ENCODE data around the gene ALPK1.
"Not testable (repeated sequence)": the region's sequence is repeated elsewhere in the genome, so short reads cannot be mapped to it uniquely, and the experiment has no call there.

ALPK1 gene

DNA sequence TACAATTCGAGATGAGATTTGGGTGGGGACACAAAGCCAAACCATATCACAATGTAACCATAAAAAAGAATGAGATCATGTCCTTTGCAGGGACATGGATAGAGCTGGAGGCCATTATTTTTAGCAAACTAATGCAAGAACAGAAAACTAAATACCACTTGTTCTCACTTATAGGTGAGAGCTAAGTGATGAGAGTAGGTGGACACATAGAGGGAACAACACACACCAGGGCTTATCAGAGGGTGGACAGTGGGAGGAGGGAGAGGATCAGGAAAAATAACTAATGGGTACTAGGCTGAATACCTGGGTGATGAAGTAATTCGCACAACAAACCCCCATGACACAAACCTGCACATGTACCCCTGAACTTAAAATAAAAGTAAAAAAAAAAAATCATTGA is 145.1 kb downstream of the ALPK1 start:
- H3K4me3 ChIP-seq (ENCODE audit: low read length); H3K9me3 ChIP-seq (replicated peaks; ENCODE audit: low read length); H3K27me3 ChIP-seq (ENCODE audit: control insufficient read depth, insufficient read depth, low read length); H3K9ac ChIP-seq (ENCODE audit: low read depth, low read length); H3K36me3 ChIP-seq (ENCODE audit: insufficient read depth, low read length); H3K4me2 ChIP-seq (ENCODE audit: low read length); H3K4me1 ChIP-seq (ENCODE audit: control insufficient read depth, insufficient read depth, low read length): not testable (repeated sequence)

DNA sequence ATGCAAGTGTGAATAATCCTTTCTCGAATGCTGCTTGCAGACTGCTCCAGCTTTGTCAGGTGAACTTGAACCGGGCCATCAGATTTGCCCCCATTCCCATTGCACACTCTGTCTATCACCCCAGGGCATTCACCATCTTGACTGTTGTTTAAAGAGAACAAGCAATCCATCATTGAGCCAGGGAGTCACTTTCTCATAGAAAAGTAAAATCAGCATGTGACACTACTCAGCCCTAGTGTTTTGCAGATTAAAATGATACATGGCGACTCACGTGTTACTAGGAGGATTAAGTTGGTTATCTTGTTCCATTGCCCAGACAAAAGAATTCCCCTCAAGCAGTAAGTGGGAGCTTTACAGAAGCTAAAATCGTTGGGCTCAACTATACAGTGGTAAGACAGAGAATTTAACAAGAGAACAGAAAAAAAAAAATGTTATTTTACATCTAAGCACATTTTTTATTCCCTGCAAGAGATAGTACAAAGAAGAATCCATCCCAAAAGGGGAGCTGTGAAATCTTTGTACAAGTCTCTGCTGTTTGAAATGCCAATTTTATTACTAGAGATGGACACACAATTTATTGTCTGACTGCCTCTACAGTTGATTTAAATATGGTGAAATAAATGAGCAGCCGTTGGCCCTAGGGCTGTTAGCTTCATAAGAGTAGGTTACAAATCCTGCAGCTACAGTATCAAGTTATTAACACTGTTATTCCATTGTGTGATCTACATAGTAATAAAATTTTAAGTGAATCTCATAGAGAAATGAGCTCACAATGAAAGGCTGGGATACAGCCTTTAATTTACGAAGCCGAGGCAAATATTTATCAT is 151.3 kb downstream of the ALPK1 start:
- Histone ChIP-seq H3K4me3 (ENCODE audit: low read length) (no peak overlapping the region), H3K4me1 (ENCODE audit: control insufficient read depth, insufficient read depth, low read length) (no peaks in the 10 kb centered on the region), H3K9me3 (replicated peaks; ENCODE audit: low read length) (no peaks in the 10 kb centered on the region), H3K27me3 (ENCODE audit: control insufficient read depth, insufficient read depth, low read length) (no peaks in the 10 kb centered on the region), H3K9ac (ENCODE audit: low read depth, low read length) (no peak overlapping the region), H3K4me2 (ENCODE audit: low read length) (no peak overlapping the region), H3K36me3 (ENCODE audit: insufficient read depth, low read length) (no peaks in the 10 kb centered on the region)

DNA sequence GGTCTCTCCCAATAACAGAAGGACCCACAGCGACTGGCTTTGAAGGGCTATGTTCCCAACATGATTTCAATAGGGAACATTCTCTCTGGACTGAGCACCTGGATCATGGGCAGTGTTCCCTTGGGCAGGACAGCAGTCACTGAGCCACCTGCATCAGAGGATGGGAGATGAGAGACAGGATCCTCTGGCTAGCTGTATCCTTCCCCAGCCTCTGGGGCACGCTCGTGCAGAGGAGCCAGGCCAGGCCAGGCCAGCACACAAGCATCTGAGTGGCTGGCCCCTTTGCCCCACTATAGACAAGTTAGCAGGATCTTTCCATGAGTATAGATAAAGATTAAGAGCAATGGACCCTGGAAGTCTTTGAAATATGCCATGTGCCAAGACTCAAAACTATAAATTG is 152.5 kb downstream of the ALPK1 start:
- no peaks in the 10 kb centered on the region for H3K27me3 ChIP-seq (ENCODE audit: control insufficient read depth, insufficient read depth, low read length)
- H3K9ac ChIP-seq (ENCODE audit: low read depth, low read length) = no peak overlapping the region

DNA sequence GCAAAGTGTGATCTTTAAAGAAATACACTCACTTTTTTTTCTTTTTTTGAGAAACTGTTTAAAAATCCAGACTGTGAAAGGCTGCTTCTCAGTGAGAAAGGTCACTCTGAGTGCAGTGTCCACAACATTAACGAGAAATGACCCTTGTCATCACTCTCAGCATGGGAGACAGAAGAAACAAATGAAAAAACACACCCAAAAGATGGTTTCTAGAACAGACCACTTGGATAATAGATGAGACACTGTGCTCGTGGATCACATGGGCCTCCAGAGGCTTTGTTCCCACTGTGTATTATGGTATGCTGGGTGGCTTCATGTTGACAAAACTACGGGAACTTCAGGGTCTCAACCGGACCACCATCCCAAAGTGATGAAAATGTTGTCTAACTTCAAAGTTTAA is 153.9 kb downstream of the ALPK1 start:
- Histone ChIP-seq H3K9me3 (replicated peaks; ENCODE audit: low read length) (no peaks in the 10 kb centered on the region), H3K27me3 (ENCODE audit: control insufficient read depth, insufficient read depth, low read length) (no peaks in the 10 kb centered on the region), H3K4me2 (ENCODE audit: low read length) (no peak overlapping the region), H3K9ac (ENCODE audit: low read depth, low read length) (no peak overlapping the region), H3K4me1 (ENCODE audit: control insufficient read depth, insufficient read depth, low read length) (no peaks in the 10 kb centered on the region), H3K36me3 (ENCODE audit: insufficient read depth, low read length) (no peaks in the 10 kb centered on the region), H3K4me3 (ENCODE audit: low read length) (no peak overlapping the region)

More for the DNA sequence above, 152.5 kb downstream of the ALPK1 start:
- no peak overlapping the region for H3K4me2 ChIP-seq (ENCODE audit: low read length)
- no peaks in the 10 kb centered on the region for H3K4me1 ChIP-seq (ENCODE audit: control insufficient read depth, insufficient read depth, low read length)
- no peaks in the 10 kb centered on the region for H3K9me3 ChIP-seq (replicated peaks; ENCODE audit: low read length)
- H3K36me3 ChIP-seq (ENCODE audit: insufficient read depth, low read length) = no peaks in the 10 kb centered on the region
- H3K4me3 ChIP-seq (ENCODE audit: low read length) = no peak overlapping the region

DNA sequence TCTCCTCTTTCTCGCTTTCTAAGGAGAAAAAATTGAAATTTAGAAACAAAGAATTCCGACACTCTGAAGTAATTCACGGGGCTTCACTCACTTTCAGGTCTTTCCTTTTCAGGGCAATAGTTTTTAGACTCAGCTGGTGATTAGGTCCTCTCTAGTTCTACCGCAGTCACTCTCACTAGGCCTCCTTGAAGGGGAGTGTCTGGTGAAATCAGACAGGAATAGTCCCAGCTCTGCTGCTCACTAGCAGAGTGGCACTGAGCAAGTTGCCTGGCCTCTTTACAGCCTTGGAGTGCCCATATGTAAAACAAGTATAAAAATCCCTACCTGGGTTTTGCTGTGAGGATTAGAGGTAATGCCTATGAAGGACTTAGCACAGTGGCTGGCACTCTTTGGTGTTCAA is 154.7 kb downstream of the ALPK1 start:
- no peak overlapping the region for H3K9ac ChIP-seq (ENCODE audit: low read depth, low read length)
- no peak overlapping the region for H3K4me2 ChIP-seq (ENCODE audit: low read length)

DNA sequence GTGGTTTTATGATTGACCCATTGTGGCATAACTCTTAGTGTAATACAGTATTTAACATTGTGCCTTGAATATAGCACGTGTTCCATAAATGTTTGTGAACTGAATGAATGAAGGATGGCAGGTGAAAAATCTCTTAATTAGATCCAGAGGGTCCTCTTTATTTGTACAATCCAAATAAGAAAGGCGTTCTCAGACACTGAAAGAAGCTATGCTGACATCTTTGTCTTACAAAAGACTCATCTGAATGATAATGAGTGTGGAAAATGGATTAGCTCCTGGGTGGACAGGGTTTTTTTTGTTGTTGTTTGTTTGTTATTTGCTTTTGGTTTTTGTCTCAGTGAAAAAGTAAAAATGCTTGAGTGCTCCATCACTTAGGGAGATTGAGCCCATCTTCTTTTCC is 156.2 kb downstream of the ALPK1 start:
- no peaks in the 10 kb centered on the region for H3K9me3 ChIP-seq (replicated peaks; ENCODE audit: low read length)
- H3K4me3 ChIP-seq (ENCODE audit: low read length) = no peak overlapping the region
- H3K27me3 ChIP-seq (ENCODE audit: control insufficient read depth, insufficient read depth, low read length) = no peaks in the 10 kb centered on the region
- H3K4me1 ChIP-seq (ENCODE audit: control insufficient read depth, insufficient read depth, low read length) = no peaks in the 10 kb centered on the region
- no peak overlapping the region for H3K4me2 ChIP-seq (ENCODE audit: low read length)
- no peaks in the 10 kb centered on the region for H3K36me3 ChIP-seq (ENCODE audit: insufficient read depth, low read length)
- H3K9ac ChIP-seq (ENCODE audit: low read depth, low read length) = no peak overlapping the region

More for the DNA sequence above, 154.7 kb downstream of the ALPK1 start:
- Histone ChIP-seq H3K4me1 (ENCODE audit: control insufficient read depth, insufficient read depth, low read length) (no peaks in the 10 kb centered on the region), H3K4me3 (ENCODE audit: low read length) (no peak overlapping the region), H3K36me3 (ENCODE audit: insufficient read depth, low read length) (no peaks in the 10 kb centered on the region), H3K9me3 (replicated peaks; ENCODE audit: low read length) (no peaks in the 10 kb centered on the region), H3K27me3 (ENCODE audit: control insufficient read depth, insufficient read depth, low read length) (no peaks in the 10 kb centered on the region)

DNA sequence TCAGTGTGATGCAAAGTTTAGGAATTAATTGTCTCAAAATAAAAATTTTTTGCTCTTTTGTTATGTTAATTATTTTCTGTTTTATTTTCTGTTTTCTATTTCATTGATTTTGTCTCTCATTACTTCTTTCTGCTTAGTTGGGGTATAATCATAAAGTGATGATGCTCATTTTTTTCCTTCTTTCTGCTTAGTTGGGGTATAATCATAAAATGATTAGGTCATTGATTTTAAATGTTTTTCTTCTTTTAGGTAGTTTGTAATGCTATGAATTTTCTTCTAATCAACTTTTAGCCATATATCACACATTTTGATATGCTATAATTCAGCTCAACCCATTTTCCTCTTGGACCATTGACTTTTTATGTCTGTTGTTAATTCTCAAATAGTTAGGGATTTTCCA is 175.1 kb downstream of the ALPK1 start:
- Histone ChIP-seq H3K4me1 (ENCODE audit: control insufficient read depth, insufficient read depth, low read length) (no peaks in the 10 kb centered on the region), H3K27me3 (ENCODE audit: control insufficient read depth, insufficient read depth, low read length) (no peaks in the 10 kb centered on the region), H3K4me3 (ENCODE audit: low read length) (no peak overlapping the region), H3K36me3 (ENCODE audit: insufficient read depth, low read length) (no peaks in the 10 kb centered on the region), H3K9ac (ENCODE audit: low read depth, low read length) (no peak overlapping the region), H3K9me3 (replicated peaks; ENCODE audit: low read length) (no peaks in the 10 kb centered on the region), H3K4me2 (ENCODE audit: low read length) (no peak overlapping the region)

DNA sequence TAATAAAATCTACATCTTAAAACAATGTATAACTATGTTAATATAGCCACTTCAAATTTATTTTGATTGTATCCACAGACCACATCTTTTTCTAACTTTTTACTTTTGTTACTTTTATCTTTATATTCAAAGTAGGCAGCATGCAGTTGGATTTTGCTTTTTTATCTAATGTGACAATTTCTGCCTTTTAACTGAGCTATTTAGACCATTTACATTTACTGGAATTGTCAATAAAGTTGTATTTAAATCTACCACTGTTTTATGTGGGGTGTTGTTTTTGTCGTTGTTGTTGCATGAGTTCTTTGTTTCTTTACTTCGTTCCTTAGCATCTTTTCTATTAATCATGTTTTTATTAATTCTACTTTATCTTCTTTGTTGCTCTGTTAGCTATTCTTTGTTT is 176.8 kb downstream of the ALPK1 start:
- Histone ChIP-seq H3K9ac (ENCODE audit: low read depth, low read length) (no peak overlapping the region), H3K9me3 (replicated peaks; ENCODE audit: low read length) (no peaks in the 10 kb centered on the region), H3K4me3 (ENCODE audit: low read length) (no peak overlapping the region), H3K36me3 (ENCODE audit: insufficient read depth, low read length) (no peaks in the 10 kb centered on the region), H3K27me3 (ENCODE audit: control insufficient read depth, insufficient read depth, low read length) (no peaks in the 10 kb centered on the region), H3K4me2 (ENCODE audit: low read length) (no peak overlapping the region), H3K4me1 (ENCODE audit: control insufficient read depth, insufficient read depth, low read length) (no peaks in the 10 kb centered on the region)

DNA sequence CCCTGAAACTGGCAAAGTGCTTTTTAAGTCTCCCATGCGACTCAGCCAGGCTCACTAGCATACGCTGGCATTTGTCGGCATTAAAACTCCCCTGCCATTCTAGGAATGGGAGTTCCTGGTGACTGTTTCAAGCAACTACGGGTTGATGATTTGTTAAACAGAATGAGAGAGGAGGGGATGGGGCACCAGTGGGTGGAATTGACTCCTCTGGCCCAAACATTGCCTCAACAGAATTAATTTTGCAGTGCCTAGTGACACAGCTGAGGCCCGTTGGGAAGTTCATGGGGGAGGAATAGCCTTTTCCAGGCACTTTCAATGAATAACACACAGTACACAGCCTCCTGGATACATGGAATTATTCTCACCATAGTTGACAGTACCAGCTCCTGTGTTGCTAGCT is 188.8 kb downstream of the ALPK1 start:
- Histone ChIP-seq H3K9ac (ENCODE audit: low read depth, low read length) (no peak overlapping the region), H3K4me1 (ENCODE audit: control insufficient read depth, insufficient read depth, low read length) (no peaks in the 10 kb centered on the region), H3K27me3 (ENCODE audit: control insufficient read depth, insufficient read depth, low read length) (peaks cover 16% of the 10 kb centered on the region), H3K4me2 (ENCODE audit: low read length) (no peak overlapping the region), H3K9me3 (replicated peaks; ENCODE audit: low read length) (no peaks in the 10 kb centered on the region), H3K36me3 (ENCODE audit: insufficient read depth, low read length) (no peaks in the 10 kb centered on the region), H3K4me3 (ENCODE audit: low read length) (no peak overlapping the region)

DNA sequence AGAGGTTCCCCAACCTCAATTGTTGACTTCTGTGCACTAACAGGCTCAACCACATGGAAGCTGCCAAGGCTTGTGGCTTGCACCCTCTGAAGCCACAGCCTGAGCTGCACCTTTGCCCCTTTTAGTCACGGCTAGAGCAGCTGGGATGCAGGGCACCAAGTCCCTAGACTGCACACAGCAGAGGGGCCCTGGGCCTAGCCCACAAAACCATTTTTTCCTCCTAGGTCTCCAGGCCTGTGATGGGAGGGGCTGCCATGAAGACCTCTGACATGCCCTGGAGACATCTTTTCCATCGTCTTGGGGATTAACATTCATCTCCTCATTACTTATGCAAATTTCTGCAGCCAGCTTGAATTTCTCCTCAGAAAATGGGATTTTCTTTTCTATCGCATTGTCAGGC is 193.6 kb downstream of the ALPK1 start:
- not testable (repeated sequence) for H3K4me1 ChIP-seq (ENCODE audit: control insufficient read depth, insufficient read depth, low read length); H3K36me3 ChIP-seq (ENCODE audit: insufficient read depth, low read length); H3K9me3 ChIP-seq (replicated peaks; ENCODE audit: low read length); H3K4me2 ChIP-seq (ENCODE audit: low read length); H3K9ac ChIP-seq (ENCODE audit: low read depth, low read length); H3K4me3 ChIP-seq (ENCODE audit: low read length)
- peaks cover 15% of the 10 kb centered on the region for H3K27me3 ChIP-seq (ENCODE audit: control insufficient read depth, insufficient read depth, low read length)
